ENCODE data around the gene FSTL5.
"Not testable (repeated sequence)": the region's sequence is repeated elsewhere in the genome, so short reads cannot be mapped to it uniquely, and the experiment has no call there.

FSTL5 gene

DNA sequence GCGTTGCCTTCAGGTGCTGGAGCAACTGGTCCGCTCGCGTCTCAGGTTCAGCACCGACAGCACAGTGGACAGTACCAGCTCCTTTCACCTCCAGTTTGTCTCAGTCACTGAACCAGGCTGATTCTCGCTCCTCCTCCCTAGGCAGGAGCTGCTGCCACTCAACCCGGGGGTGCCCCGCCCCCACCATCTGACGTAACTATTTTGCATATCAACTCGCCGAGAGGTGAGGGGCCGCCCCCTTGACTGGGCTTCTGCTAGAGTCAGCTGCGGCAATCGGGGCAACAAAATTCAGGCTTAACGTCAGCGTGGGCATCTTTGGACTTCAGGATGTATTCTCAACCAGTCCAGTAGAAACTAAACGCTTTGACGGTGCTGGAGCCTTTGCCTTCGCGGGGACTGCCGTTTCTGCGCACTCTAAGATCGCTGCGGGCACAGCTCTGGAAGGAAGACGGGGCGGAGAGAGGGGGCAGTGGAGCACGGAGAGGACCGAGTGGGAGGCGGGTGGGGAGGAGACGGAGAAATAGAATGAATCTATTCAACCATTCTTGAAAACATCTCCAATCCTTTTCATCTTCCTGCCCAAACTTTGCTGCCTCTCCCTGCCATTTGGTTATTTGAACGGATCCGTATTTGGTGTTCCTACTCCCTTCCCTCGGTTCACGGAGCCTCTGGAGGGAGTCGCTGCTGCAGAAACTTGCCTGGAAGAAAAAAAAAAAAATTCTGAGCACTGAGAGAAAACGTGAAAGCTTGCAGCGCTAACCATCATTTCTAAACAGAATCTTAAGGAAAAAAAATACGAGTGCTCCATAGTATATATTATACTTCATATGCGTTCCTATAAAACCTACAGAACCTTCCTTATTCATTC lies at the start of gene FSTL5:
FSTL5 (minus strand) TSS at position 109 of the 868 bp plus-strand sequence. CDS start 52,604 bp downstream, outside the sequence.
- no peak for DNase-seq

DNA sequence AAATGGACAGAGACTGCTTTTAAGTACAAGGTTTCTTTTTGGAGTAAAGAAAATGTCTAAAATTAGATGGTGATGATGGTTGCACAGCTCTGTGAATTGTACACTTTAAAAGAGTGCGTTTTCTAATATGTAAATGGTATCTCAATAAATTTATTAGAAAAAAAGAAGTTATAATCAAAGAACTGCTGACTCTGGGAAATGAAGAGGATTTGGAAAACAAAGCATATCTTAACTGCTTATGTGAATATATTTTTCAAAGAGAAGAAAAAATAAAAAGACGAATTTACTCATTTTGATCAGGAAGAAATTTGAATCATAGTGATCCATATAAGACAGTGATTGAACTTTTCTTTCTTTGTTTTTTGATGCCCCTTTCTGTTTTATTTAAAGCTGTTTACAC lies 45.9 kb upstream of the FSTL5 start:
- no peak for DNase-seq

GRCh38 chr4:162203478-162203877 lies 39.7 kb upstream of the FSTL5 start:
- not testable (repeated sequence) for DNase-seq

DNA sequence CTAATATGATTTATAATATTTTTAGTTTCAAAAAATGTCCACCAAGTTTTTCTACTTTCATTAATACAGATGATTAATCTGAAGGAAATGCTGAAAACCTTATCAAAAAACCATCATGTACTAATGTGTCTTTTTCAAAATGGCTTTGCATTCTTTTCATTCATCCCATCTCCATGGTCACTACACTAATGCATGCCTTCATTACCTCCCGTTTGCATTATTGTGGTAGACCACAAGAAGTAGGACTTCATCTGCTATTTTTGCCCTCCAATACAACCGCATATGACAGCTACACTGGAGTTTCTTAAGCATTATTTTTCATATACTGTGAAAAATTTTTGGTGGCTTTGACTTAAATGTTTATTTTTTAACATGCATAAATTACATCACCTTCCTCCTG lies 37.9 kb upstream of the FSTL5 start:
- DNase-seq: no peak

GRCh38 chr4:162170509-162170908 lies 6.7 kb upstream of the FSTL5 start:
- no peak for DNase-seq

DNA sequence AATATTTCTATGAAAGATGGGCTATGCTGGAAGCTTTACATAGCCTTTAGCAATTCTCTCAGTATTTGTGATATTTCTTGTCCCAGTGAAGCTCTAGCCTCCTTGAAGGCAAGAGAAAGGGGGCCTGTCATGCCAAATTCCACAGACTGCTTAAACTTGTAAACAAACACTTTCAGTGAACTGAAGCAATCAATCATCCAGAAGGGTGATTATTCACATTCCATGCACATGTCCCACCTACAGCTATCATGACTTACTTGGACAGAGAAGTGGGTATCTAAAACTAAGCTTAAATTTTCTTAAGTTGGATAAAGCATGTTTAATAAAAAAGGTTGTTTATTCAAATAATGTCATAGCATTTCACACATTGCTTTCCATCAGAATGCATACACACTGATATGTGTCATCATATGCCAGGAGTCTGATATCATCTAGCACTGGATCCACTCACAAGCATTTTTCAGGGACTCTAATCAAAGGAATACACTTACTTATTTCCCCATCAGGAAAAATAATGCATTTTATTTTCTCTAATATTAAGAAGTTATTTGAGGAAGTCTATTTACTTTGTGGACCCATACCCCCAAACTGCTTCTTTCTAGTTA lies 1.2 kb upstream of the FSTL5 start:
- no peak for DNase-seq

GRCh38 chr4:162162672-162163071 lies 1.1 kb downstream of the FSTL5 start:
- no peak for DNase-seq

DNA sequence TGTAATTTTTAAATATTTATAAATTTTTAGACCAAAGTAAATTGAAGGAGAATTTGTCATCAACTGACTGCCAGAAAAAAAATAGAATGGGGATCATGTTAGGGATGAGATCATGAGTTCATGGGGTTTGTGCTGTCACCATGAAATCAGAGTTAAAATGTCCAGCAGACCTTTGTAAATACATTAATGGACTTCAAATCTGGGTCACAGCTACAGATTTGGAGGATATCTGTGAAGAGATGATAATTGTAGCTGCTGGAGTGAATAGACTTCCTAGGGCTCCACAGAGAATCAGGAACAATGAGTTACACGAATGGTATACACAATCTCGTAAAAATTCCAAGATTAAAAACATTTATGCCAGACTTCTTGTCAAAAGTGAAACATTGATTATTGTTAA lies 6.6 kb downstream of the FSTL5 start:
- DNase-seq: no peak

GRCh38 chr4:162154862-162155540 lies 8.8 kb downstream of the FSTL5 start:
- no peak for DNase-seq

- no peak for DNase-seq
Observed at GRCh38 chr4:162151850-162152249, 11.9 kb downstream of the FSTL5 start.

DNA sequence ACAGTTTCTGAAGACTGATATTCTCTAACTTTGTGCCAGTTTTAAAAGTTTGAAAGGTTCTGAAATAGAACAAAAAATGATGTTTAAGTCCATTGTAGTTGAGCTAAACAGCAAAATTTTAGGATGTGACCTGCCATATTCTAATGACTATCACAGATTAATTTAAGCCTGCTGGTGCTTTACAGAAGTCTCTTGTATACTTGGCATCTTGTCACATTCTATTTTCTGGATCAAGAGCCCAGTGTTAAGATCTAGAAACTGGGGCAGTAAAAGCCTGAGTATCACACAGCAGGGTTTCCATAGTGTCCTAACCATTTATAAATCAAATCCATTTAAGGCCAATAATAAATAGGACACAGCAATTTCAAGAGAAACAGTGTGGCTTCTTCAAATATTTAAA lies 12.4 kb downstream of the FSTL5 start:
- DNase-seq: no peak

GRCh38 chr4:162149644-162150043 lies 14.2 kb downstream of the FSTL5 start:
- DNase-seq: no peak

DNA sequence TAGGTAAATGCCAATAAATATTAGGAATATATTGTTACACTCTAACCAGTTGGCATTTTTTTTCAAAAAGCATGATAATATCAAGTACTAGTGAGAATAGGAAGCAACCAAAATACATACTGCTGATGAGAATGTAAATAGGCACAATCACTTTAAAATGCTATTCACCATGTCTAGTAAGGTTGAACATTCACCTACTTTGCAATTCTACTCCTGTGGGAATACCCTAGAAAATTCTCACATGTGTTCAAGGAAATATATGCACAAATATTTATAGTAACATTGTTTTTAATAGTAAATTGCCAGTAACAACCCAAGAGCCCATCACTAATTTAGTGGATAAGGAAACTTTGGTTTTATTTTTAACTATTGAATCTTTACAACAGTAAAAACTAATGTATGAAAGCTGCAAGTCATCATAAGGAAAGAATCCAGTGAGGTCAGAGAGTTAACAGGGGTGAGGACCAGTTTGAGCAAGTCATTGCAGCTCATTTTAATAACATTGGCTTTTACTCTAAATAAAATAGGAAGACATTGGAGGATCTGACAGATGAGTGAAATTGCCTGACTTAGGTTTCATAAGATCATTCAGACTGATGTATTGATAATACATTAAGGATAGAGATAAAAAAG lies 23.6 kb downstream of the FSTL5 start:
- DNase-seq: no peak

DNA sequence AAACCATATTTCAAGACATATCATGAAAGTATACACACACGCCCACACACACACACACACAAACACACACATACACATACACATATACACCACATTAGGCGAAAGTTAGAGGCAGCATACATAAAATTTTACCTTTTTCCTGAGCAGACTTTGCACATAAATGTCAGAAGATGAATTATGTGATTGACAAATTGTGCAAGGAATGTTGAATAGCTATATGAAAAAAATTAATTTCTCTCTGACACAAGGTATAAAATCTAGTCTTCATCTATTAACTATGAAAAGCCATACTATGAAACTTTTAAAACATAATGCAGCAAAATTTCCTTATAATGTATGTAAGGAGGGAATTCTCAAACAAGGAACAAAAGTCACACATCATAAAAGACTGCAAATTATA lies 24.4 kb downstream of the FSTL5 start:
- no peak for DNase-seq

DNA sequence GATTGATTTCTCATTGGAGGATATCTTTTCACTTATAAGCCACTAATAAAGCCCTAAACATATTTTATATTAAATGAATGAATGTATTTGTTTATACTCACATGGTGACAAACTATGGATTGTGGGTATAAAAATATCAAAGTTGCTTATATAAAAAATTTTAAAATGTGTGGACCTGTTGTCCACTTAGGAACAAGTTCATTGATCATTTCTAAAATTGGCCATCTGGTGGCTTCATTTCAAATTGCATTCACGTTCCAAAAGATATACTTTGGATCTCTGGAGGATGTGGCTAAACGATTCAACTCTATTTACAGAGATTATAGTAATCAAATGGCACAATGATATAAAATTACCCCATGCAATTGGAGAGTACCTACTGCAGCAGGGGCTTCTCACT lies 32.5 kb downstream of the FSTL5 start:
- no peak for DNase-seq

- DNase-seq: no peak
Observed at GRCh38 chr4:162126729-162127128, 37.1 kb downstream of the FSTL5 start.

GRCh38 chr4:162117051-162117450 lies 46.7 kb downstream of the FSTL5 start:
- DNase-seq: no peak

GRCh38 chr4:162116095-162116779 lies 47.6 kb downstream of the FSTL5 start:
- DNase-seq: no peak

- no peak for DNase-seq
Observed at GRCh38 chr4:162115333-162115732, 48.5 kb downstream of the FSTL5 start.

- DNase-seq: no peak
Observed at GRCh38 chr4:162111078-162111477, 52.7 kb downstream of the FSTL5 start.

GRCh38 chr4:162104459-162105124 lies 59.2 kb downstream of the FSTL5 start:
- DNase-seq: no peak

- DNase-seq: not testable (repeated sequence)
Observed at GRCh38 chr4:162103908-162104307, 59.9 kb downstream of the FSTL5 start.

Data from GOT3 (cell line).